UCSD-AML1 (cell line): Measurements from ENCODE around the gene SLC7A1.
"Not testable (repeated sequence)": the region's sequence is repeated elsewhere in the genome, so short reads cannot be mapped to it uniquely, and the experiment has no call there.

Experiments used
- DNase-seq: peaks from one replicate; lab custom pipeline; 2025; ENCODE audit not compliant: unreplicated experiment; lab: John Stamatoyannopoulos, UW

Gene SLC7A1

DNA sequence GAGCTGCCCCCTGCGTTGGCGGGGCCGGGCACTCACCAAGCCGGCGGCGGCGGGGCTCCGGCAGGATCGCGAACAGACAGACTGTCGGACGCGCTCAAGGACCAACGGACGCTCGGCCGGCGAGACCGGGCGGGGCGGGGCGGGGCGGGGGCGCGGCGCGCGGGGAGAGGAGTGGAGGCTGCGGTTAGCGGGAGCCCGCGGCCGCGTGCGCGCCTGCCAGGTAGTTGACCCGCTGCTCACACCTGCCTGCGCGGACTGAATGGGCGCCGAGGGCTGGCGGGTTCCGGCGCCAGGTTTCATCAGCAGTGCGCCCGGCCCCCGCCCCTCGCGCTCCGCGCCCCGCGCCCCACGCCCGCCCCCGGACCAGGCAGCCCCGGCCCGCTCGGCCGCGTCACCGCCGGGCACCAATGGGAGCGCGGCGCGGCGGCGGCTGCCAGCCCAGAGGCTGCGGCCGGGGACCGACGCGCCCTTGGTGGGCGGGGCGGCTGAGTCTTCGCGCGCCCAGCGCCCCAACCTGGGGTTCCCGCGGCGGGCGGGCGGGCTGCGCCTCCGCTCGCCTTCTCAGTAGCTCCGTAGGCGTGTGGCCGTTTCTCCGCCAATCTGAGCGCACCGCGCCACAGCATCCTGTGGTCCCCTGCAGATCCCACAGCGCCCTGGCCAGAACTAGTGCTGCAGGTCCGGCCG is at the start of gene SLC7A1:
SLC7A1 (minus strand) TSS at position 309 of the 684 bp plus-strand sequence. CDS start 59,500 bp downstream, outside the sequence.
- peak; percentile 92 for DNase-seq

- DNase-seq = no peak
These were observed 45.2 kb upstream of the SLC7A1 start for GRCh38 chr13:29640665-29641064.

- DNase-seq = not testable (repeated sequence)
These were observed 41.3 kb upstream of the SLC7A1 start for GRCh38 chr13:29636831-29637230.

DNA sequence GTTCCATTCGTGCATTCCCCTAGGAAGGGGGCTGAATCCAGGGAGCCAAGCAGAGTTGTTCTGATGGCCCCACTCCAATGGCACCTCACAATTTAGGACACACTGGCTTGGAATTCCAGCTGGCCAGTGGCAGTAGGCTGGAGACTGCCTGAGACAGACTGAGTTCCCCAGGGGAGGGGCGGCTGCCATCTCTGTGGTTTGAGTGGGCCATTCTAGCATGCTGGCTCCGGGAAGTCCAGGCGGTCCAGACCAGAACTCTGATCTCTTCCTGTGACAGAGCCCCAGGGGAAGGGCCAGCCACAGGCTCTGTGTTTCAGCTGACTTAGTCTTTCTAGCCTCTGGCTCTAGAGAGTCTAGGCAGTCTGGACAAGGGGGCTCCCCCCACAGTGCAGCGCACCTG is 29.5 kb upstream of the SLC7A1 start:
- DNase-seq = no peak

DNA sequence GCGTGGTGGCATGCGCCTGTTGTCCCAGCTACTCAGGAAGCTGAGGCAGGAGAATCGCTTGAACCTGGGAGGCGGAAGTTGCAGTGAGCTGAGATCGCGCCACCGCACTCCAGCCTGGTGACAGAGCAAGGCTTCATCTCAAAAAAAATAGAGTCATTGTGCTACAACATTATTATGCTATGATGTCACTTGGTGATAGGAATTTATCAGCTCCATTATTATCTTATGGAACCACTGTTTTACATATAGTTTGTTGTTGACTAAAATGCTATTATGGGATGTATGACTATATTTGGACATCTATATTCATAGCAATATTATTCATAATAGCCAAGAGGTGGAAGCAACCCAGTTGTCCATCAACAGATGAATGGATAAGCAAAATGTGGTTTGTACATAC is 26.4 kb upstream of the SLC7A1 start:
- no peak for DNase-seq

- DNase-seq = no peak
These were observed 25.7 kb upstream of the SLC7A1 start for GRCh38 chr13:29621051-29621800.

DNA sequence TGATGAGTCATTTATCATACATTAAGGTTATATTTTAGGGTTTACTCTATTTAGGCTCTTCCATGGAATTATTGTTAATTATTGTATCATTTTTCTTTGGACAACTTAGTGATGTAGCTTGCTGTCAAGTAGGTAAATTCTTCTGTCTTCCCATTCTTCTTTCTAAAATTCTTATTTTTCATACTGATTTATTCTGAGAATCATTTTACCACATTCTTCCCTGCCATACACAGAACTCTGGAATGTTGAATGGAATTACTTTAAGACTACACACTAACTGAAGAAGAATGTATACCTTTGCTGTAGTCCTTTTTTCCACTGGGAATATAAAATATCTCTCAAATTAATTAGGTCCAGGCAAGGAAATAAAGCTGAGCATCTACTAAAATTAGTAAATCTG is 24.5 kb upstream of the SLC7A1 start:
- DNase-seq = no peak

- DNase-seq = no peak
These were observed 17.6 kb upstream of the SLC7A1 start for GRCh38 chr13:29613101-29613500.

DNA sequence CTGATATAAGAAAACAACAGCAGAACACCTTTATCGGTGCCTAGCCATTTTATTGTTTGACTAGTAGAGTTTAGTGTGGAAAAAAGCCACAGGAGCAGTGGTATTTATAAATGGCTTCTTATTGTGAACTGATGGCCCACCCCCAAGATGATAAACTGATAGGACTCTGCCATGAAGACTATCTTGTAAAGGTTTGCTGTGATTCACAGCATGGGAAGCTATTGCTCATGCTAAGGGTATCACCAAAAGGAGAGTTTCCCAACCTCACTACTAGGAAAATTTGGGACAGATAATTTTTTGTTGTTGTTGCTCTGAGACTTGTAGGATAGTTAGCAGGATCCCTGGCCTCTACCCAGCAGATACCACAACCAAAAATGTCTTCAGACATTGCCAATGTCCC is 12.0 kb upstream of the SLC7A1 start:
- no peak for DNase-seq

DNA sequence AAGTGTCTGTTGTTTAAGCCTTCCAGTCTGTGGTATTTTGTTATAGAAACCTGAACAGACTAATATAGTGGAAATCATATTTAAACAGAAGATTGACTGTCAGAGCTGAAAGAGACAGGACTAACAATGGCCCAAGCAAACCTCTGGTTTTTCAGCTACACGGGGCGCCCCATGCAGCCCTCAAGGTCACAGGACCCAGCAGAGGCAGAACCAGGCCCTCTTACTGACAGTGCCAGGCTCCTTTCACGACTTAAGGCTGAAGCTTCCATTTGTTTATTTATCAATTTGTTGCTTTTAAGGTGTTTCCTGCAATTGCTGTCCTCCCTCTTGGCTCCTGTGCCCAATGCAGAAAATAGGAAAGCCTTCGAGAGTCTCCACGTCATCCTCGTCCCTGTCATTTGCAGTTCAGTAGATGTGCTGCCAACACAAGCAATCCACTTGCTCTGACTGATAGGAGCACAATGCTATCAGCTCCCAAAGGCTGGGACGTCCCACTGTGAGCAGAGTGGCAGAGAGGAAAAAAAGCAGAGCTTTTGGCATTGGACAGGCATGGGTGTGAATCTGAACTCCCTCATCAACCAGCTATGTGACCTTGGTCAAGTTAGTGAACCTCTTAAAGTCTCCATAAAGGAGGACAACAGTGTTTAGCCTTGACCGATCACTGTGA is 10.5 kb upstream of the SLC7A1 start:
- no peak for DNase-seq

GRCh38 chr13:29598321-29598720 is 2.8 kb upstream of the SLC7A1 start:
- DNase-seq = no peak

DNA sequence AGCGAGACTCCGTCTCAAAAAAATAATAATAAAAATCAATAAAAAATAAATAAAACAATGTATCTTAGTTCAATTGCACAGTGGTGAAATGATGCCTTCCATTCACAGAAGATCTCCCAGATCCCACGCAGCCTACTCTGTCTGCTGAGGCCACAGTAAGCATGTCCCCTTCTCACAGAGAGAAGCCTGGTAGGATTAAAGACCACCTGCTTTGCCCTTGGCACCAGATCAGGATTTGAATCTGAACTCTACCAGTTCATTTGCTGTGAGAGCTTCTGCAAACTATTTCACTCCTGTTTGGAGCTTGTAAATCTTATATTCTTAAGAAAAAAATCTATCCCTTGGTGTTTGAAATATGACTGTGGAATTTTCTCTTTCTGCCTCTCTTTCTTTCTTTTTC is 2.2 kb upstream of the SLC7A1 start:
- DNase-seq = no peak

DNA sequence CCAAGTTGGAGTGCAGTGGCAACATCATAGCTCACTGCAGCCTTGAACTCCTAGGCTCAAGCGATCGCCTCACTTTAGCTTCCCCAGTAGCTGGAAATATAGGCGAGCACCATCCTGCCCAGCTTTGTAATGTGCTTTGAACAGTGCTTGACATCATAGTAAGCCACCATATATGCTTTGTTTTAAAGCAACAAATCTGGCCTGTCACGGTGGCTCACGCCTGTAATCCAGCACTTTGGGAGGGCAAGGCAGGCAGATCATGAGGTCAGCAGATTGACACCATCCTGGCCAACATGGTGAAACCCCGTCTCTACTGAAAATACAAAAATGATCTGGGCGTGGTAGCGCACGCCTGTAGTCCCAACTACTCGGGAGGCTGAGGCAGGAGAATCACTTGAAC is 1.8 kb upstream of the SLC7A1 start:
- no peak for DNase-seq

DNA sequence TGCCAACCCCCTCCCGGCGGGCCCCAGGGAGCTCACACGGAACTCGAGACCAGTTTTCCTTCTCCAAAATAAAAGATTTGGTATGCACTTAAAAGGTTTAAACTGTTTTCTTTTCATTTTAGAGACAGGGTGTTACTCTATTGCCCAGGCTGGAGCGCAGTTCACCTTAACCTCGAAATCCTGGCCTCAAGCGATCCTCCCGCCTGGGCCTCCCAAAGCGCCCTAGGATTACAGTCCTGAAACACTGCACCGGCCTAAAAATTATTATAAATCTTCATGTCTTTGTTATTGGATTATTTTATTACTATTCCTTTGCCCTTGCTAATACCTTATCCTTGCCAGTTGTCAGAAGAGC is 553 bp upstream of the SLC7A1 start:
- no peak for DNase-seq

GRCh38 chr13:29594710-29595379 is 643 bp downstream of the SLC7A1 start:
- peak; percentile 75 for DNase-seq

- no peak for DNase-seq
These were observed 1.2 kb downstream of the SLC7A1 start for GRCh38 chr13:29594303-29594709.

GRCh38 chr13:29593605-29594297 is 1.7 kb downstream of the SLC7A1 start:
- DNase-seq = no peak

- no peak for DNase-seq
These were observed 4.2 kb downstream of the SLC7A1 start for GRCh38 chr13:29591310-29591709.

GRCh38 chr13:29589967-29590366 is 5.5 kb downstream of the SLC7A1 start:
- no peak for DNase-seq

DNA sequence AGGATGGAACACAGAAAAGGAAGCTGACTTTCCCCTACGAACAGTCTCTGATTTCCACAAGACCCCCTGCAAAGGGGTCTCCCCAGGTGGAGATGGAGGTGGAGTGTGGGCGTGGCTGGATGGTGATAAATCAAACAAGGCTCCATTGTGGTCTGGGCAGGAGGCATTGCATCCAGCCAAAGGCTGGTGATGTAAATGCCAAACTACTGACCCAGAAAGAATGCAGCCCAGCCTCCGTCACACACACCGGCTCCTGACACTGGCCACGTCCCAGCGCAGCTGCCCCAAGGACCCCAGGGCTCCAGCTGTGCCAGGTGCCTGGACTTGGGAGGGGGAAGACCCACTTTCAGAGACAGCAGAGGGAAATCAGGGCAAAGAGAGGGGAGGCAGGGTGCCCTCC is 6.3 kb downstream of the SLC7A1 start:
- DNase-seq = no peak

DNA sequence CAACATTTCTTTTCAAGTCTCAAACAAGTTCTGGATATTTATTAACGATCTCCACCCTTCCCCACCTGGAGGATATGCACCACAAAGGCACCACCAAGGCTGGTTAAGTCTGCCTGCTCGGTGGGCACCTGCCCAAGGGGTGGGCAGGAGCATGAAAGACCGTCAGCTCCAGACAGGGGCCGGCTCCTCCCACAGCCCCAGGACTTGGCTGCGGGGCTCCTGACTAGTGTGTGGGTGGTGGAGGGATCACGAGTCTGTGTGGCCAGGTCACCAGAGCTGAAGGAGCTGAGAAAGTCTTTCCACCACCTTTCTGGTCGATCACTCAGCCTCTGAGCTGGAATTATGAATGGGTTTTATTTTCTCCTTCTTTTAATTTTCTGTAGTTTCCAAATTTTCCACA is 7.8 kb downstream of the SLC7A1 start:
- DNase-seq = no peak
